ENCODE results near the gene CLSTN1.
"Not testable (repeated sequence)": the region's sequence is repeated elsewhere in the genome, so short reads cannot be mapped to it uniquely, and the experiment has no call there.

CLSTN1 gene

GRCh38 chr1:9728451-9729295 lies 95.1 kb downstream of the CLSTN1 start:
- DNase-seq: no peak

GRCh38 chr1:9726905-9727595 lies 96.7 kb downstream of the CLSTN1 start:
- DNase-seq: no peak

DNA sequence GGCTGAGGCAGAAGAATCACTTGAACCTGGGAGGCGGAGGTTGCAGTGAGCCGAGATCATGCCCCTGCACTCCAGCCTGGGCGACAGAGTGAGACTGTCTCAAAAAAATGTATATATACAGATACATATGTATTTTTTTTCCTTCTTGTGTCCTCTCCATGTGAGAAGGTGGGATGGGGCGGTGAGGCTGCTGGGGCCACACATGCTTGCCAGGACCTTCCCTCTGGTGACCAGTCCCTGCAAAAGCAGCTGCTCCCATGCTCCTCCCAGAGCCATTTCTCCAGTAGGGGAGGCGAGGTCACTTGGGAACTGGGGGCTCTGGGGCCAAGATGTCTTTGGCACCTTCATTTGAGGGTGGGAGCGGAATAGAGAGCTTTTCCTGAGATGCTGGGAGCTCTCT lies 97.4 kb downstream of the CLSTN1 start:
- DNase-seq: no peak

- DNase-seq: no peak
Measured at GRCh38 chr1:9724706-9725476, 98.9 kb downstream of the CLSTN1 start.

DNA sequence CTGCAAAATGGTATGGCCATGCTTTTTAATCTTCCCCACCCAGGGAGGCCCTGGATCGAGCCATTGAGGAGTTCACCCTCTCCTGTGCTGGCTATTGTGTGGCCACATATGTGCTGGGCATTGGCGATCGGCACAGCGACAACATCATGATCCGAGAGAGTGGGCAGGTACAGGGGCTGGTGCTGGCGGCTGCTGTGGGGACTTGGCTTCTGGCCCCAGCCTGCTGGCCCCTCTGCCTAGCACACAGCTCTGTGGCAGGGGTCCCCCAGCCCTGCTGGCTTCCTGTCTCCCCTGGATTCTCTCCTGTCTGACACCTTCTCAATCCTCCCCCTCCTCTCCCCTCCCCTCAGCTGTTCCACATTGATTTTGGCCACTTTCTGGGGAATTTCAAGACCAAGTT lies 99.8 kb downstream of the CLSTN1 start:
- no peak for DNase-seq

- DNase-seq: no peak
Measured at GRCh38 chr1:9723068-9723805, 100.5 kb downstream of the CLSTN1 start.

DNA sequence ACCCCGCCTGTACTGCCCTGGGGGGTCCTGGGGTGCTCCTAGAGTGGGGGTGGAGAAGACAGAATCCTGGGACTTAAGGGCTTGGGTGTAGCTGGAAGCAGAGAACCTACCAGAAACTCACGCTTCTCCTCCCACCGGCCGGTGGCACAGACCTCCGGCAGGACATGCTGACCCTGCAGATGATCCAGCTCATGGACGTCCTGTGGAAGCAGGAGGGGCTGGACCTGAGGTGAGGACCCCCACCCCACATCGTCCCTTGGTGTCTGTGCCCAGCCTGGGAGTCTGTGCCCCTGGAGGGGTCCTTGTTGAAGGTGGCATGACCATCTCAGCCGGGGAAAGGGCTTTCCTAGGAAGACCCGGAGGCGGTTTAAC lies 101.4 kb downstream of the CLSTN1 start:
- no peak for DNase-seq

DNA sequence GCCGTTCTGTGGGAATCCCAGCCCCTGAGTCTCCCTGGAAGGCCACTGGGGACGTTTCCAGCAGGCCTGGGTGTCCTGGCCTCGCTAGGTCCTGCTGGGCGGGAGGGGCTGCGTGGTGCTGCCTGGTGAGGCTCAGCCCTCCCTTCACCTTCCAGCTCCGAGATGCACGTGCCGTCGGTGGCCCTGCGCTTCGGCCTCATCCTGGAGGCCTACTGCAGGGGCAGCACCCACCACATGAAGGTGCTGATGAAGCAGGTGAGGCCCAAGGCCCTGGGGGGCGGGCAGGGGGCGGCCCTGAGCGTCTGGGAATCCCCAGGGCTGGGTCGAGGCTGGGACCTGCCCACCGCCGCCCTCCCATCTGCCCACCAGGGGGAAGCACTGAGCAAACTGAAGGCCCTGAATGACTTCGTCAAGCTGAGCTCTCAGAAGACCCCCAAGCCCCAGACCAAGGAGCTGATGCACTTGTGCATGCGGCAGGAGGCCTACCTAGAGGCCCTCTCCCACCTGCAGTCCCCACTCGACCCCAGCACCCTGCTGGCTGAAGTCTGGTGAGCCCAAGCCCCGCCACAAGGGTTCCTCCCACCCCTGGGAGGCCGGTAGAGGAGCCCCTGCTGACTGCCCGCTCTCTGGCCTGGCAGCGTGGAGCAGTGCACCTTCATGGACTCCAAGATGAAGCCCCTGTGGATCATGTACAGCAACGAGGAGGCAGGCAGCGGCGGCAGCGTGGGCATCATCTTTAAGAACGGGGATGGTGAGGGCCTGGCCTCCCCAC lies 102.0 kb downstream of the CLSTN1 start:
- no peak for DNase-seq

GRCh38 chr1:9720785-9721605 lies 102.8 kb downstream of the CLSTN1 start:
- DNase-seq: no peak

DNA sequence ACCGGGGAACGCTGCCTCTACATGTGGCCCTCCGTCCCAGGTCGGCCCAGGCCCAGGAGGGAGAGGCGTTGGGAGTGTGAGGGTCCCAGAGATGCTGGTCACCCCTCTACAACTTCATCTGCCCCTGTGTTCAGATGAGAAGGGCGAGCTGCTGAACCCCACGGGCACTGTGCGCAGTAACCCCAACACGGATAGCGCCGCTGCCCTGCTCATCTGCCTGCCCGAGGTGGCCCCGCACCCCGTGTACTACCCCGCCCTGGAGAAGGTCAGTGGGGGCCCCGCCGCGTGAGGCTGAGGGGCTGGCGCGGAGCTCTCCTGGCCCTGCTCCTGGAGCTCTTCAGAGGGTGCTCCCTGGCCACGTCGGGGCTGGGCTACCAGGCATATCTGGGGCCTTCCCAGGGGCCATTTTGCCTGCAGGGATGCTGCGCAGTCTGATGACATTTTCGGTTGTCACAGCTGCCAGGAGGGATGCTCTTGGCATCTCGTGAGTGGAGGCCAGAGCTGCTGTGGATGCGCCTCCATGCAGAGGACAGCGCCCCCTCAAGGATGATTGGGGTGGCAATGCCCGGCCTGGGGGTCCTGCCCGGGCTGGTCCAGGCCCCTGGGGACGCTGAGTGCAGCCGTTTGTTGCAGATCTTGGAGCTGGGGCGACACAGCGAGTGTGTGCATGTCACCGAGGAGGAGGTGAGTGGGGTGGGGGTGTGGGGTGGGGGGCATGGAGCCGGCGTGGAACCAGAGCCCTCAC lies 103.6 kb downstream of the CLSTN1 start:
- DNase-seq: no peak

- no peak for DNase-seq
Measured at GRCh38 chr1:9718006-9718680, 105.6 kb downstream of the CLSTN1 start.

- DNase-seq: no peak
Measured at GRCh38 chr1:9717193-9718005, 106.4 kb downstream of the CLSTN1 start.

GRCh38 chr1:9716404-9717192 lies 107.2 kb downstream of the CLSTN1 start:
- no peak for DNase-seq

- no peak for DNase-seq
Measured at GRCh38 chr1:9715536-9716226, 108.1 kb downstream of the CLSTN1 start.

DNA sequence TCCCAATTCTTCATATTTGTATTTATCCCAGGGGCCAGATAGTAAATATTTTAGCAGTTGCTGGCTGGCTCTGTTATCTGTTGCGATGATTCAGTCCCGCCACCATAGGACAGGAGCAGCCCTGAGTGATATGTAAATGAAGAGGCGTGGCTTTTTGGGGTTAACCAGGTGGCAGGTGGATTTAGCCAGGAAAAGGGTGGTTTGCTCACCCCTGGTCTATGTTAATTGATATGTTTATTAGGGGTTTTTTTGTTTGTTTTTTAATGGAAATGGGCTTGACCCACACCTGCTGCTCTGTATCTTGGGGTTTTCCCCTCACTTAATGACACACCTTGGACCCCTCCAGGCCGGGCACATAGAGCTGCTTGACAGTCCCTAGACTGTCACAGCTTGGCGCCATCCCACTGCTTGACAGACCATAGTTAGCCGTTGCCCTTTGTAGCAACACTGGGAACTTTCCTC lies 109.5 kb downstream of the CLSTN1 start:
- DNase-seq: no peak

- DNase-seq: not testable (repeated sequence)
Measured at GRCh38 chr1:9712767-9713166, 111.0 kb downstream of the CLSTN1 start.

GRCh38 chr1:9711466-9712020 lies 112.2 kb downstream of the CLSTN1 start:
- DNase-seq: no peak
